ENCODE results near the gene CLDN9. TPM values are rescaled to one million over a fixed set of nuclear protein-coding genes. Genes with fewer than 3 reads are reported as not detected.

Gene CLDN9
- total and polyA plus RNA-seq, 4 donors = 0.06 to 0.38 (median 0.28) TPM

DNA sequence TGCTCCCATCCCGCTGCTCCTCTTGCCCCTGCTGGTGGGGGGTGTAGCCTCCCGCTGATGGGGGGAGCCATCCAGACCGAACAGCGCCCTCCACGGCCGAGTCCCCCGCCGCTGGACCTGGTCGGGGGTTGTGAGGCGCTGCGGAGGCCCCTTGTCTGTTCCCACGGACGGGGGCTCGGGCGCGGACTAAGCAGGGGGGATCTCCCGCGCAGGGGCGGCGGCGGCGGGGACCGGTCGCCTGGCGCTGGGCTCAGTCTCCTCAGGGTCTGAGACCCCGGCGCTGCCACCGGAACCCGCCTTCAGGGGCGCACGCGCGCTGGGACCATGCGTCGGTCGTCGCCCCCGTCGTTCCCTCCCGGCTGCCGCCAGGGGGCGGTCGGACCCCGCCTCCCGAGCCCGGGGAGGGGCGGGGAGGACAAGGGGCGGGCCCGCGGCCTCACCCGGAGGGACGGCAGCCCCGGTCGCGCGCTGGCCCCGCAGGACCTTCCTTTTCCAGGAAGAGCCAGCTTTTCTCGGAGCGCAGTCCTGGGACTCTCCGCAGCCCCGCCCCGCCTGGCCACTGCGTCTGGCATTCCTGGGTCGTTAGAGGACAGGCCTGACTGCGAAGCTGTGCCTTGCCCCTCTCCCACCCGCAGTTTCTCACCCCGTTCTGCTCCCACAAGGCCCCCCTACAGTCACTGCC is 46.5 kb downstream of the CLDN9 start:
- H3K9me3 ChIP-seq (ENCODE audit: control insufficient read depth, insufficient read depth, low read length) = no peaks in the 10 kb centered on the region
- peak; percentile 54 to 96 (median 83) for DNase-seq (ENCODE audit: low read depth in 4 of 6, low spot score in 6 of 6)
- no peaks in the 10 kb centered on the region for H3K27me3 ChIP-seq (ENCODE audit: control insufficient read depth, insufficient read depth, low read length)
- under 1% methylated on average over 64 of the region's 67 CpGs for WGBS (ENCODE audit: insufficient coverage)
- peaks cover 23% of the 10 kb centered on the region for H3K36me3 ChIP-seq (ENCODE audit: control insufficient read depth, insufficient read depth, low read length)
- peak overlapping the region; percentile 69 for H3K4me3 ChIP-seq (ENCODE audit: low read depth, low read length)
- peaks cover 22% of the 10 kb centered on the region for H3K4me1 ChIP-seq (ENCODE audit: control insufficient read depth, insufficient read depth, low read length)
- H3K27ac ChIP-seq (ENCODE audit: low read depth, low read length) = peak overlapping the region; percentile 52

DNA sequence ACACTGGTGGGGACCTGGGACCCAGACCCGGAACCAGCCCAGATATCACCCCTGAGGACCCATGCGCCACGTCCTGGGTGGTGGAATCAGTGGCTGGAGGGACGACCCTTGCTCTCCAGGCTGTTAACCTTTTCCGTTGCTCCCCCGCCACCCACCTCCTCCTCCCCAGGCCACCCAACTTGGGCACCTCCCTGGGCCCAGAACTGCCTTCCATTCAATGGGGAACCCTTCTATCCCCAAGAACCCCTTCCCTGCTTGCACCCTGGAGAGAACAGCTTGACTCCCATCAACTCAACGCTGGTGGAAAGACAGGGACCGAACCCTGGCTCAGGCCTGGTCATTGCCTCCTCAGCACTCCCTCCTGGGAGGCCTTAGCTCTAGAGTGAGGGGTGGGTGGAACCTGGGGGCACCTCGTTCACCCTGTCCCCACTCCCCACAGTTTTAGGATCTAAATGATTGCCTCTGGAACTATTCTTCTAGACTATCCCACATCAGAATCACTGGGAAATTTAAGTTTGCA is 47.1 kb downstream of the CLDN9 start:
- H3K27me3 ChIP-seq (ENCODE audit: control insufficient read depth, insufficient read depth, low read length) = no peaks in the 10 kb centered on the region
- no peaks in the 10 kb centered on the region for H3K9me3 ChIP-seq (ENCODE audit: control insufficient read depth, insufficient read depth, low read length)
- no peak for DNase-seq (ENCODE audit: low read depth in 4 of 6, low spot score in 6 of 6)
- peak overlapping the region; percentile 63 for H3K4me3 ChIP-seq (ENCODE audit: low read depth, low read length)
- 73% methylated on average over 3 of the region's 9 CpGs for WGBS (ENCODE audit: insufficient coverage)
- peaks cover 22% of the 10 kb centered on the region for H3K4me1 ChIP-seq (ENCODE audit: control insufficient read depth, insufficient read depth, low read length)
- peaks cover 20% of the 10 kb centered on the region for H3K36me3 ChIP-seq (ENCODE audit: control insufficient read depth, insufficient read depth, low read length)
- peak overlapping the region; percentile 52 for H3K27ac ChIP-seq (ENCODE audit: low read depth, low read length)

DNA sequence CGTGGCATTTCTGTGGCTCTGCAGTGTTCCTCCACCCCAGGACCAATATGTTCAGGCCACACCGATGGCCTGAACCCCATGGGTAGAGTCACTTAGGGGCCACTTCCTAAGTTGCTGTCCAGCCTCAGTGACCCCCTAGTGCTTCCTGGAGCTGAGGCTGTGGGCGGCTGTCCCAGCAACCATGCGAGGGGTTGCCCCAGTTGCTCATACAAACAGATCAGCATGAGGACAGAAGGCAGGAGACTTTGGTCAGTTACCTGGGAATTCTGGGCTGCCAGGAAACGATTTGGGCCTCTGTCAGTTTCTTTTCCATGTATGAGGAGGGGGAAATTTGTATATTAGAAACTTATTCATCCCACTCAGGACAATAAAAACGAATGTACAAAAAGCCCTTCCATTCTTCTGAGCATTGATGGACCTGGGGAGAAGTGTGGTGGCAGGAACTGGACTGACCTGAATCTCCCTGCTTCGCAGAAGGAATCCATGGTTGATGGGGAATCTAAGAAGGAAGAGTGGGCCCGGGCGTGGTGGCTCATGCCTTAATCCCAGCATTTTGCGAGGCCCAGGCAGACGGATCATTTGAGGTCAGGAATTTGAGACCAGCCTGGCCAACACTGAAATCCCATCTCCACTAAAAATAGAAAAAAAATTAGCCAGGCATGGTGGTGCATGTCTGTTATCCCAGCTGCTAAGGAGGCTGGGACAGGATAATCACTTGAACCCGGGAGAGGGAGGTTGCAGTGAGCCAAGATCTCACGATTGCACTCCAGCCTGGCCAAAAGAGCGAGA is 47.8 kb downstream of the CLDN9 start:
- WGBS (ENCODE audit: insufficient coverage) = 88% methylated on average over 10 of the region's 14 CpGs
- DNase-seq (ENCODE audit: low read depth in 4 of 6, low spot score in 6 of 6) = no peak
- Histone ChIP-seq H3K4me3 (ENCODE audit: low read depth, low read length) (no peak overlapping the region), H3K9me3 (ENCODE audit: control insufficient read depth, insufficient read depth, low read length) (no peaks in the 10 kb centered on the region), H3K36me3 (ENCODE audit: control insufficient read depth, insufficient read depth, low read length) (peaks cover 16% of the 10 kb centered on the region), H3K27ac (ENCODE audit: low read depth, low read length) (no peak overlapping the region), H3K4me1 (ENCODE audit: control insufficient read depth, insufficient read depth, low read length) (peaks cover 22% of the 10 kb centered on the region), H3K27me3 (ENCODE audit: control insufficient read depth, insufficient read depth, low read length) (no peaks in the 10 kb centered on the region)

- Histone ChIP-seq H3K4me3 (ENCODE audit: low read depth, low read length) (no peak overlapping the region), H3K36me3 (ENCODE audit: control insufficient read depth, insufficient read depth, low read length) (no peaks in the 10 kb centered on the region), H3K27me3 (ENCODE audit: control insufficient read depth, insufficient read depth, low read length) (no peaks in the 10 kb centered on the region), H3K27ac (ENCODE audit: low read depth, low read length) (no peak overlapping the region), H3K4me1 (ENCODE audit: control insufficient read depth, insufficient read depth, low read length) (peaks cover 21% of the 10 kb centered on the region), H3K9me3 (ENCODE audit: control insufficient read depth, insufficient read depth, low read length) (no peaks in the 10 kb centered on the region)
- 100% methylated on average over 2 of the region's 6 CpGs for WGBS (ENCODE audit: insufficient coverage)
- no peak for DNase-seq (ENCODE audit: low read depth in 4 of 6, low spot score in 6 of 6)
These were observed 49.8 kb downstream of the CLDN9 start for GRCh38 chr16:3062553-3062952.

DNA sequence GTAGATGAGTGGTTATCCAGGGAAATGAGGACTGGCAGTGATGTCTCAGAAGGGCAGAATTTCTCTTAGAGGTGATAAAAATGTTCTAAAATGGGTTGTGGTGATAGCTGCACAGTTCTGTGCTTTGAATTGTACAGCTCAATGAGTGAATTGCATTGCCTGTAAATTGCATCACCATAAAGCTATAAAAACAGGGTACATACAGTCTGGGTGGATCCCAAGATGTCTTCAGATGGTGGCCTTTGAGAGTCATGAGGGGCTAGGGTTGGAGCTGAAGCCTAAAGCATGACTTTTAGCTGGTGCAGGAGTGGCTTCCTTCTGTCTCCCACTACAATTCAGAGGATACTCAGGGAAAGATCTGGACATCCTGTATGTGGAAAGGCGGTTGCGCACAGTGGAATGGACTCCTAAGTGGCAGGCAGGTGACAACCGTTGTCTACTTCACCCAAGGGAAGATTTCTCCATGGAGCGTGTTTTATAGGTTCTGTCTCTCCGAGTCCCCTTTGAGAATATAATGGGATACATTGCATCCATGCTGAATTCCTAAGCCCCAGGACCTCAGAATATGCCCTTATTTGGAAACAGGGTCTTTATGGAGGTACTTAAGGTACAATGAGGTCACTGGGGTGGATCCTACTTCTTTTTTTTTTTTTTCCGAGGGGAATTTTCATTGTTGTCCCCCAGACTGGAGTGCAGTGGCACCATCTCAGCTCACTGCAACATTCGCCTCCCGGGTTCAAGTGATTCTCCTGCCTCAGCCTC is 51.1 kb downstream of the CLDN9 start:
- no peaks in the 10 kb centered on the region for H3K36me3 ChIP-seq (ENCODE audit: control insufficient read depth, insufficient read depth, low read length)
- no peak overlapping the region for H3K27ac ChIP-seq (ENCODE audit: low read depth, low read length)
- DNase-seq (ENCODE audit: low read depth in 4 of 6, low spot score in 6 of 6) = no peak
- peaks cover 10% of the 10 kb centered on the region for H3K4me1 ChIP-seq (ENCODE audit: control insufficient read depth, insufficient read depth, low read length)
- WGBS (ENCODE audit: insufficient coverage) = 84% methylated on average over 5 of the region's 8 CpGs
- H3K27me3 ChIP-seq (ENCODE audit: control insufficient read depth, insufficient read depth, low read length) = no peaks in the 10 kb centered on the region
- no peaks in the 10 kb centered on the region for H3K9me3 ChIP-seq (ENCODE audit: control insufficient read depth, insufficient read depth, low read length)
- H3K4me3 ChIP-seq (ENCODE audit: low read depth, low read length) = no peak overlapping the region

Small RNAs within 50 kb of the gene (small RNA-seq; reads per million reads assigned to genes)
- gene LINC00514 (ENCODE audit: low replicate concordance) = not detected

Other genes with a start within 250 kb of the CLDN9 start
- gene ELOB, start 235.6 kb upstream of the CLDN9 start, total RNA-seq = 100 to 1,000 TPM; 136 to 660 TPM
- 100 to 1,000 TPM; 480 to 554 TPM for gene ELOB, start 235.6 kb upstream of the CLDN9 start, polyA plus RNA-seq (ENCODE audit: insufficient read length in 2 of 2)
- under 1 TPM in 1 of 2 donors, not detected in 1; 0.17 TPM for gene PRSS33, start 225.4 kb upstream of the CLDN9 start, total RNA-seq
- under 1 TPM; 0.21 to 0.24 TPM for gene PRSS33, start 225.4 kb upstream of the CLDN9 start, polyA plus RNA-seq (ENCODE audit: insufficient read length in 2 of 2)
- gene PRSS41, start 214.5 kb upstream of the CLDN9 start, total RNA-seq = not detected
- not detected for gene PRSS41, start 214.5 kb upstream of the CLDN9 start, polyA plus RNA-seq (ENCODE audit: insufficient read length in 2 of 2)
- gene PRSS21, start 195.7 kb upstream of the CLDN9 start, total RNA-seq = under 1 TPM in 1 of 2 donors, not detected in 1; 0.28 TPM
- not detected for gene PRSS21, start 195.7 kb upstream of the CLDN9 start, polyA plus RNA-seq (ENCODE audit: insufficient read length in 2 of 2)
- 1 to 10 TPM in 1 of 2 donors, under 1 TPM in 1; 0.59 to 2.4 TPM for gene ZG16B, start 182.6 kb upstream of the CLDN9 start, total RNA-seq
- gene ZG16B, start 182.6 kb upstream of the CLDN9 start, polyA plus RNA-seq (ENCODE audit: insufficient read length in 2 of 2) = under 1 TPM; 0.32 TPM
- gene PRSS22, start 154.8 kb upstream of the CLDN9 start, total RNA-seq = not detected
- gene PRSS22, start 154.8 kb upstream of the CLDN9 start, polyA plus RNA-seq (ENCODE audit: insufficient read length in 2 of 2) = under 1 TPM in 1 of 2 donors, not detected in 1; 0.17 TPM
- gene FLYWCH2, start 129.7 kb upstream of the CLDN9 start, total RNA-seq = 10 to 100 TPM; 28.1 to 63.1 TPM
- 10 to 100 TPM; 59.7 to 61.8 TPM for gene FLYWCH2, start 129.7 kb upstream of the CLDN9 start, polyA plus RNA-seq (ENCODE audit: insufficient read length in 2 of 2)
- gene FLYWCH1, start 101.0 kb upstream of the CLDN9 start, total RNA-seq = 10 to 100 TPM; 17.5 to 18.2 TPM
- gene FLYWCH1, start 101.0 kb upstream of the CLDN9 start, polyA plus RNA-seq (ENCODE audit: insufficient read length in 2 of 2) = 10 to 100 TPM; 55.9 TPM
- gene KREMEN2, start 48.6 kb upstream of the CLDN9 start, total RNA-seq = under 1 TPM; 0.17 to 0.20 TPM
- gene KREMEN2, start 48.6 kb upstream of the CLDN9 start, polyA plus RNA-seq (ENCODE audit: insufficient read length in 2 of 2) = 1 to 10 TPM; 1.4 to 1.6 TPM
- gene PAQR4, start 43.6 kb upstream of the CLDN9 start, total RNA-seq = 10 to 100 TPM; 22.6 to 26.4 TPM
- gene PAQR4, start 43.6 kb upstream of the CLDN9 start, polyA plus RNA-seq (ENCODE audit: insufficient read length in 2 of 2) = 10 to 100 TPM; 74.0 to 82.4 TPM
- 1 to 10 TPM; 3.1 to 7.2 TPM for gene PKMYT1, start 32.5 kb upstream of the CLDN9 start, total RNA-seq
- 10 to 100 TPM; 20.0 to 32.6 TPM for gene PKMYT1, start 32.5 kb upstream of the CLDN9 start, polyA plus RNA-seq (ENCODE audit: insufficient read length in 2 of 2)
- gene CLDN6, start 5.3 kb downstream of the CLDN9 start, total RNA-seq = under 1 TPM in 1 of 2 donors, not detected in 1; 0.28 TPM
- gene CLDN6, start 5.3 kb downstream of the CLDN9 start, polyA plus RNA-seq (ENCODE audit: insufficient read length in 2 of 2) = 1 to 10 TPM in 1 of 2 donors, under 1 TPM in 1; 0.43 to 1.0 TPM
- gene TNFRSF12A, start 7.4 kb downstream of the CLDN9 start, total RNA-seq = 1 to 10 TPM; 5.8 to 9.9 TPM
- gene TNFRSF12A, start 7.4 kb downstream of the CLDN9 start, polyA plus RNA-seq (ENCODE audit: insufficient read length in 2 of 2) = 1 to 10 TPM; 4.5 to 6.7 TPM
- gene HCFC1R1, start 11.0 kb downstream of the CLDN9 start, total RNA-seq = 10 to 100 TPM; 20.4 to 66.2 TPM
- gene HCFC1R1, start 11.0 kb downstream of the CLDN9 start, polyA plus RNA-seq (ENCODE audit: insufficient read length in 2 of 2) = 100 to 1,000 TPM; 155 to 161 TPM
- 10 to 100 TPM in 1 of 2 donors, 1 to 10 TPM in 1; 7.2 to 12.5 TPM for gene THOC6, start 11.1 kb downstream of the CLDN9 start, total RNA-seq
- 10 to 100 TPM; 16.8 to 18.7 TPM for gene THOC6, start 11.1 kb downstream of the CLDN9 start, polyA plus RNA-seq (ENCODE audit: insufficient read length in 2 of 2)
- under 1 TPM; 0.06 to 0.10 TPM for gene BICDL2, start 24.0 kb downstream of the CLDN9 start, total RNA-seq
- gene BICDL2, start 24.0 kb downstream of the CLDN9 start, polyA plus RNA-seq (ENCODE audit: insufficient read length in 2 of 2) = under 1 TPM; 0.38 to 0.39 TPM
- gene MMP25, start 33.6 kb downstream of the CLDN9 start, total RNA-seq = 1 to 10 TPM; 1.2 to 1.4 TPM
- gene MMP25, start 33.6 kb downstream of the CLDN9 start, polyA plus RNA-seq (ENCODE audit: insufficient read length in 2 of 2) = 10 to 100 TPM in 1 of 2 donors, 1 to 10 TPM in 1; 7.2 to 10.5 TPM
- gene IL32, start 52.7 kb downstream of the CLDN9 start, total RNA-seq = 10 to 100 TPM in 1 of 2 donors, 1 to 10 TPM in 1; 9.0 to 11.6 TPM
- 10 to 100 TPM; 13.4 to 20.2 TPM for gene IL32, start 52.7 kb downstream of the CLDN9 start, polyA plus RNA-seq (ENCODE audit: insufficient read length in 2 of 2)
- not detected for gene ZSCAN10, start 86.4 kb downstream of the CLDN9 start, total RNA-seq
- gene ZSCAN10, start 86.4 kb downstream of the CLDN9 start, polyA plus RNA-seq (ENCODE audit: insufficient read length in 2 of 2) = not detected
- gene ZNF205, start 99.7 kb downstream of the CLDN9 start, total RNA-seq = 10 to 100 TPM in 1 of 2 donors, 1 to 10 TPM in 1; 9.2 to 19.3 TPM
- 10 to 100 TPM; 24.3 to 26.4 TPM for gene ZNF205, start 99.7 kb downstream of the CLDN9 start, polyA plus RNA-seq (ENCODE audit: insufficient read length in 2 of 2)
- gene ZNF213, start 122.1 kb downstream of the CLDN9 start, total RNA-seq = 1 to 10 TPM; 4.2 to 5.7 TPM
- gene ZNF213, start 122.1 kb downstream of the CLDN9 start, polyA plus RNA-seq (ENCODE audit: insufficient read length in 2 of 2) = 10 to 100 TPM; 28.9 to 30.2 TPM
- gene OR1F1, start 175.3 kb downstream of the CLDN9 start, total RNA-seq = under 1 TPM in 1 of 2 donors, not detected in 1; 0.20 TPM
- 1 to 10 TPM; 1.8 to 2.4 TPM for gene OR1F1, start 175.3 kb downstream of the CLDN9 start, polyA plus RNA-seq (ENCODE audit: insufficient read length in 2 of 2)
- gene ZNF200, start 222.2 kb downstream of the CLDN9 start, total RNA-seq = 10 to 100 TPM in 1 of 2 donors, 1 to 10 TPM in 1; 9.8 to 14.9 TPM
- gene ZNF200, start 222.2 kb downstream of the CLDN9 start, polyA plus RNA-seq (ENCODE audit: insufficient read length in 2 of 2) = 10 to 100 TPM in 1 of 2 donors, 1 to 10 TPM in 1; 9.8 to 11.1 TPM
- 1 to 10 TPM in 1 of 2 donors, under 1 TPM in 1; 0.33 to 1.8 TPM for gene MEFV, start 243.7 kb downstream of the CLDN9 start, total RNA-seq
- under 1 TPM; 0.29 to 0.36 TPM for gene MEFV, start 243.7 kb downstream of the CLDN9 start, polyA plus RNA-seq (ENCODE audit: insufficient read length in 2 of 2)